KOPT-K1 (cell line): ENCODE results near the gene NIPSNAP3A.

Experiments used
- H3K27ac ChIP-seq: fragments of 200-600 bp; sonication (generic); 2 replicates; pipeline ENCODE4 v1.5.1; 2016; ENCODE audit warnings: antibody characterized with exemption, mild to moderate bottlenecking, low read depth, low read length; ENCODE audit not compliant: poor library complexity, severe bottlenecking
- H3K36me3 ChIP-seq: fragments of 200-600 bp; sonication (generic); 2 replicates; pipeline ENCODE4 v1.5.1; 2017; ENCODE audit warnings: antibody characterized with exemption, mild to moderate bottlenecking, low read length, moderate library complexity; ENCODE audit not compliant: insufficient read depth
- H3K9me3 ChIP-seq: fragments of 200-600 bp; sonication (generic); 2 replicates; pipeline ENCODE4 v1.5.1; 2017; ENCODE audit warnings: antibody characterized with exemption, low read length, mild to moderate bottlenecking; ENCODE audit not compliant: insufficient read depth, poor library complexity, severe bottlenecking

Gene NIPSNAP3A

DNA sequence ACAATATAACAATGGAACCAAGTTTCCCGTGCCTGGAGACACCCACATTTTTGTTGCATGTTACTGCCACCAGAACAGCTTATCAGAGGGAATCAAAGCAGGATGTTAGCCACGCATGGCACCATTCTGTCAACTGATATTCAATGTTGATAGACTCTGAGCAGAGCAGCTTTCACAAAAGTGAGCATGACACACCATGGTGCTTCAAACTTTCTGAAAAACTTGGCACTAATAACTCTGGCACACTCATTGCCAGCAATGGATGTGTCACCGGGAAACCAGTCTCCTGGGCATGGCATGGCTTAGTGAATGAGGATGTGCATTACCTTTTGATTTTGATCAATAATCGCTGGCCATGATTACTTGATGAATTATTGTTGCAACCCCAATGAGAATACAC, 36.1 kb downstream of the NIPSNAP3A start:
- no peaks in the 10 kb centered on the region for H3K36me3 ChIP-seq

DNA sequence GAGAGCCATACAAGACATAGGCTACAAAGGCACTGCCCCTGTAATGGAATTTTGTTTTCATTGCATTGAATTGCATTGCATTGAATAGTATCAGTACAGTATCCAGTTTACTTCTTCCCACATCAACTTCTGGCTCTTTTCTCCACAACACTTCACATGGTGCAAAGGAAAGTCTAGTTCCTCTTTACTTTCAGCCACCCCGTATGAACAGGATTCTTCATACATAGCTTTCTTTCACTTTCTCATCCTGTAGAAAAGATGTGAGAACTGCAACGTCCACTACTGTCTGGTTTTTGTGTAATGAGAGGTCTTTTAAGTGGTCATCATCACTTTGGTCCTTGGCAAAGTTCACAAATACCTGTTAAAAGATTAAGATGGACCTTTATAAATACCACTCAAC, 36.6 kb downstream of the NIPSNAP3A start:
- Histone ChIP-seq H3K27ac (no peak overlapping the region), H3K36me3 (no peaks in the 10 kb centered on the region), H3K9me3 (no peaks in the 10 kb centered on the region)

More for the DNA sequence above, 36.1 kb downstream of the NIPSNAP3A start:
- Histone ChIP-seq H3K27ac (no peak overlapping the region), H3K9me3 (no peaks in the 10 kb centered on the region)

GRCh38 chr9:104786293-104786692, 38.8 kb downstream of the NIPSNAP3A start:
- no peaks in the 10 kb centered on the region for H3K36me3 ChIP-seq

GRCh38 chr9:104787306-104788015, 40.0 kb downstream of the NIPSNAP3A start:
- Histone ChIP-seq H3K27ac (no peak overlapping the region), H3K9me3 (no peaks in the 10 kb centered on the region), H3K36me3 (no peaks in the 10 kb centered on the region)

More at GRCh38 chr9:104786293-104786692, 38.8 kb downstream of the NIPSNAP3A start:
- H3K27ac ChIP-seq: no peak overlapping the region
- no peaks in the 10 kb centered on the region for H3K9me3 ChIP-seq

DNA sequence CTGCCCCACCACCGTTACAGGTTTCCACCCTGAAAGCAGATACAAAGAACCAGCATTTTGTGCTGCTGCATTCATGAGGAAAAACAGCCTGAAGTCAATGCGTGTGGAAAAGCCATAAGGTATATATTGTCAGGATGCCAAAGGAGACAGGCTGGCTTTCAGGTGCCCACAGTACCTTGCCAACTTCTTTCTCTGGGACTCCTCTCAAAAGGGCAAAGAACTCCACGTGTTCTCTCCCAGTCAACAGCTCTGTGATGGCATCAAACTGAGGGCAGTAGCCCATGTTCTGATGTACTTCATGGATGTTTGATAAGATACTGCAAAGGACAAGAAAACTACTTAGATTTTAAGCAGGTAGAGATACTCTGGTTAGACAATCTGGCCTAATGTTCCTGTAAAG, 40.8 kb downstream of the NIPSNAP3A start:
- Histone ChIP-seq H3K27ac (no peak overlapping the region), H3K36me3 (no peaks in the 10 kb centered on the region), H3K9me3 (no peaks in the 10 kb centered on the region)

- H3K27ac ChIP-seq: no peak overlapping the region
- H3K9me3 ChIP-seq: no peaks in the 10 kb centered on the region
- no peaks in the 10 kb centered on the region for H3K36me3 ChIP-seq
Observed at GRCh38 chr9:104794070-104794469, 46.6 kb downstream of the NIPSNAP3A start.

DNA sequence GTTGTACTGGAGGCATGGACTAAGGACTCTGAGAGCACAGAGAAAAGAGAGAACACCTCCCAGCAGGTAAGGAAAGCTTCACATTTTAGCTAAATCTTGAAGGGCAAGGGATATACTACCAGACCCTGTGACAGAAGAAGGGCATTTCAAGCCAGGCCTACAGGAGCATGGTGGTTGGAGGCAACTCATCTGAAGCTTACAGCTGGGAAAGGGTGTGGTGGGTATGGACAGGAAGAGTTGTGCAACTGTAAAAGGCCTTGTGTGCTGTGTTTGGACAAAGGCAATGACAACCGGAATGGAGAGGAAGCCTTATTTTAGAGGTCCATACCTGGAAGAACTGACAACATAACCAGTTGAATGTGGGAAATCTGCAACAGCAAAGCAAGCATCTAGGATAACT, 47.6 kb downstream of the NIPSNAP3A start:
- Histone ChIP-seq H3K9me3 (no peaks in the 10 kb centered on the region), H3K27ac (no peak overlapping the region), H3K36me3 (no peaks in the 10 kb centered on the region)

DNA sequence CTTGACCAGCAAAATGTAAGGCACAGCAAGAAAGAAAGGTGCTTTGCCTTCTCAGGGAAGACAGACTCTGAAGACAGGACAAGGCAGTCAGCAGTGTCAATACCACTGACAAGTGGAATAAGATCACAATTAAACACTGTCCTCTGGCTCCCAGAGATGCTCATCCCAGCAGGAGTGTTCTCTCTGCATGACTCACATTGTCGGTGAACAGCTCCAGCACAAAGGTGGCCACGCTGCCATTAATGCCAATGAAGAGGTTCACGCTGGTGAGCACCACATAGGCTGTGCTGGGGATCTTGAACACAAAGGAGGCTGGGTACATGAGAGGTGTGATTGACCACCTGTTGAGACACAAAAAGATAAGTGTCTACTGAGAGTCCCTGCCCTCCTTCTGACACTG, 48.4 kb downstream of the NIPSNAP3A start:
- Histone ChIP-seq H3K9me3 (no peaks in the 10 kb centered on the region), H3K36me3 (no peaks in the 10 kb centered on the region), H3K27ac (no peak overlapping the region)

DNA sequence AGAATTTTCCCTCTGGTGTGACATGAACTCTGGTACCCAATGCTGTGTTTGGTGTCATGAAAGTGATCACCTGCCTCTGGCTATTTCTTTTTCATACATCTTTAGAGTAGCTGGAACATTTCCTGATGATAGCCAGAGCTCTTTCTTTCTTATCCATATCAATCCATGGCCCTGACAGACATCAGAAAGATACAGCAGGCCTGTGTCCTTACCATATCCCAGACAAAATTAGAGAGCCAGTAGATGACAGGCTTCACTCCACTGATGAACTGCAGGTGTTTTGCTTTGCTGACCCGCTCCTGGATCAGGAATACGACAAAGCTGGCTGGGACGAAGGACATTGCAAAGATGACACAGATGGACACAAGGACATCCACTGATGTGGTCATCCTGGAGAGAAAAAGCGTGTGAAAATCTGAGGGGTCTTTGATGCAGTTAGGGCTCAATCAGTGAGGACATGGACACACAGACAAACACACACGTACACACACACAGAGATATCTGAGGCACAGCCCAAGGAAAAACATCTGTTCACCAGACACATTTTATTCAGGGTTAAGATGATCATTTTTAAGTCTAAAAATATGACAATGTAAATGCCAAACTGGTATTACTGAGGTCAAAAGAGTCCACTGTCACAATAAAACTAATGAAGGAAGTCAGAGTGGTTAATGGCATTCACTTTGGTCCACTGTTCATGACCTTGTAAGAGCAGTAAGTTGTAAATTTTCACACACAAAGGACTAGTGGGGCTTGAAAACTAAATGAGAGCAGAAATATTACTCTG, 50.9 kb downstream of the NIPSNAP3A start:
- H3K27ac ChIP-seq: no peak overlapping the region
- H3K36me3 ChIP-seq: no peaks in the 10 kb centered on the region
- H3K9me3 ChIP-seq: no peaks in the 10 kb centered on the region

DNA sequence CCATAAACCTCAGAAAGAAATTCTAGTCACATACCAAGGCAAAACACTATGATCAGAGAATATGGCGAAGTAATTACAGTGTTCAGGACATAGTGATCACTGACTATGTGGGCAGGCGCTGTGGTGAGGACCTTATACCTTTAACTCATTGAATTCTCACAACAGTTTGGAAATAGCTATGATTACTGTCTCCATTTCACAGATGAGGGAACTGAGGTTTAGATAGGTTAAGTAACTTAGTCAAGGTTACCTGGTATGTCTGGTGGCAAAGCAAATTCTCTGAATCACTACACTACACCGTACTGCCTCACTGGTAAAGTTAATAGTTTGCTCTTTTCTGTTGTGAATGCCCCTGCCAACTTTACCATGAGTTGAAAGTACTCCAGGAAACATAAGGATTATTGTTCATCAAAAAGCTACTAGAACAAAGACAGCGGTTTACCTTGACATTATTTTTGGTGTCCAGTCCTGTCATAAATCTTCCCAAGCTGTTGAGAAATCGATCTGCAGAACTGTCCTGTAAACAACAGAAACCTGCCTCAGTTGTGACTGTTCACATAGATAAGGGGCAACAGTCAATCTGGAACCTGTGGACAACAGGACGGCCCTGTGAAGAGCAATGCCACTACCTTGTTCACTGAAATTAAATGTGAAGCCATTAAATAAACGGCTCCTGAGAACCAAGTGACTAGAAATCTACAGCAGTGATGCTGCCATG, 52.7 kb downstream of the NIPSNAP3A start:
- H3K36me3 ChIP-seq: no peaks in the 10 kb centered on the region

GRCh38 chr9:104802110-104802509, 54.6 kb downstream of the NIPSNAP3A start:
- Histone ChIP-seq H3K36me3 (no peaks in the 10 kb centered on the region), H3K9me3 (no peaks in the 10 kb centered on the region), H3K27ac (no peak overlapping the region)

More for the DNA sequence above, 52.7 kb downstream of the NIPSNAP3A start:
- no peak overlapping the region for H3K27ac ChIP-seq
- no peaks in the 10 kb centered on the region for H3K9me3 ChIP-seq

DNA sequence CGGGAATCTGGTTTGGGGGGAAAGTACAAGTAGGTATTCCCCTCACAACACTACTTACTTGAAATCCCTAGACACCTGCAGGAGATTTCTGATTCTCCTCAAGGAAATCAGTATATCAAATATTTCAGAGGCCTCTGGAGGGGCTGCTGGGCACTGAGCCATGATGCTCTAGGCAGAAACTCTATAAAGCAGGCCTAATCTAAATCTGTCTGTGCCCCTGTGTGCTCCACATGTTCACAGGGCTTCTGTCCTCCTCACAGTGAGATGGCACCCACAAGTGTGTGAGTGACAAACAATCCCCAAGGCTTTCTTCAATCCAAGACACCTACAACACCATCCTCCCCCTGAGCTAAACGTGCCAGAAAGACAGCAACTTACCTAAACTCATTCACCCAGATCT, 55.4 kb downstream of the NIPSNAP3A start:
- Histone ChIP-seq H3K27ac (no peak overlapping the region), H3K9me3 (no peaks in the 10 kb centered on the region), H3K36me3 (no peaks in the 10 kb centered on the region)

GRCh38 chr9:104805441-104805840, 58.0 kb downstream of the NIPSNAP3A start:
- H3K36me3 ChIP-seq: no peaks in the 10 kb centered on the region
- H3K9me3 ChIP-seq: no peaks in the 10 kb centered on the region
- no peak overlapping the region for H3K27ac ChIP-seq

DNA sequence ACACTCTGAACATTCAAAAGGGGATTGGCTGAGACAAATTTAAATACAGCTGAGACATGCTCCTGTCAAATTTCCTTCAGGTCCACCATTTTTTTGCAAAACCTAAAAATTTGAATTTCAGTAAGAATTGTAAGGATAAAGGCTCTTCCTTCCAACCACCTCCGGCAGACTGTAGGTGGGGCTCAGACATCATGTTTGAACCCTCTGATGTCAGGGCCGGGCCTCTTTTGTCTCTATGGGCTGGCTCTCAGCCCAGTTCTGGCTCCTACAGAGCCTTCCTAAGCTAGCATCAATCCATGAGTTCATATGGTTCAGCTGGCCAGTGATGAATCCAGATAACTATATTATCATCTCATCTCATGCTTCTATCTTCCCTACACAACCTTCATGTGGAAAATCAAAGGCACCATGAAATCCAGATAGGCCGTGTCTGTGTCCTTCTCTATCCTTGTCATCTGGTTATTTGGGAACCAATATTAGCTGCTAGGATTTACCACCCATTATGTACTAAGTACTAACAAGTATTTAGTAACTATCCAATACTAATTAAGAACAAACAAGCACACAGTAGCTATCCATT, 60.6 kb downstream of the NIPSNAP3A start:
- H3K27ac ChIP-seq: no peak overlapping the region
- no peaks in the 10 kb centered on the region for H3K36me3 ChIP-seq

More for the DNA sequence above, 60.6 kb downstream of the NIPSNAP3A start:
- no peaks in the 10 kb centered on the region for H3K9me3 ChIP-seq
